ENCODE measurements around the gene CASZ1.

Gene CASZ1

DNA sequence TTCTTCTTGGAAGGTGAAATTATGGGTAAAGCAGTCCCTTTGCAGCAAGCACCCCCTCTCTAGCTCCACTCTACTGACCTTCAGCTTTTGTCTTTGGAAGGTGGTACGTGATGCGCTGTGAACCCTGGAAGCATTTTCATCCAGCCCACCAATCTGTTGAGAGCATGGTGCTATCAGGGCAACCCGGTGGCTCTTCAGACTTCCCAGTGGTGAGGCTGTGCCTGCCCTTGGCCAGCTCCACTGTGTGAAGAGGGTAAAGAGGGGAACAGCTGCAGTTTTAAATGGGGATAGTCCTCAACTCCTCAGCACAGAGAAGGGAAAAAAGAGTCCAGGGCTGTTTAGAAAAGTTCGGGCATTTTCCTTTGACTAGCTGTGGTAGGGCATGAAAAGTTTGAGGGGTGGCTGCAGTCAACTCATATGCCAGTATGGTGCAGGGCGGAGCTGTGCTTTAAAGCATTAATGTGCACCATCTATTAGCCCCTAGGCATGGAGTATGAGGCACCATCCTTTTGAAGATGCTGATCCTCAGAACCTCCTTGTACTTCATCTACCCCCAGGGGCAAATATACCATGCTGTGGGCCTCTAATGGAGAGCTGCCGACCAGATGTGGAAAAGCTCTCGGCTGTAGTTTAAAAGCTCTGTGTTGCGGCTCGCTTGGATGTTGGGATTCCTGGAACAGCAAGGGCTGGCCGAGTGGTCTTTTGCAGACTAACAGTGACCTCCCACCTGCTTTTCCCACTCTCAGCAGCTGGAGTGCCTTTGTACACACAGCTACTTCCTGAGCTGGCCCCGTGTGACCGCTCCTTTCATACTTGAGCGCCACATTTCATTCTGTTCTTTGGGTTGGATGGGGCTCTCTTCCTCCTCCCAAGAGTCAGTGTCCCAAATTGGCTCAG, 198.7 kb downstream of the CASZ1 start:
- DNase-seq (ENCODE audit: low spot score), result no peak

DNA sequence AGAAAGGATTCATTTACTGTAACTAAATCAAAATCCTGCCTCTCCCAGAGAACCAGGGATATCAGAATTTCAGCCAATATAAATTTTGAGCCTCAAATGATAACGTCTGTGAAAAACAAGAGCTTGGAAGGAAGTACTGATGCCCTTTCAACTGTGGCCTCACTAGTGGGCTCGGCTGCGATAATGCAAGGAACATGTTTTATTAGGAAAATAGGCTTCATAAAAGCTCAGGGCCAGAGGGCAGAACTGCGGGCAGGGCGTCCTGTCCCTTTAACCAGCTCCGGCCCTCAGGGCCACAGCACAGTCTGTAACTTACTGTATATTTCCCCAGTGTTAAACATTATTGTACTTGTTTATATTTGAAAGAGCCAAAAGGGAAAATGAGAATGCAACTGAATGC, 199.7 kb downstream of the CASZ1 start:
- DNase-seq (ENCODE audit: low spot score), result no peak

DNA sequence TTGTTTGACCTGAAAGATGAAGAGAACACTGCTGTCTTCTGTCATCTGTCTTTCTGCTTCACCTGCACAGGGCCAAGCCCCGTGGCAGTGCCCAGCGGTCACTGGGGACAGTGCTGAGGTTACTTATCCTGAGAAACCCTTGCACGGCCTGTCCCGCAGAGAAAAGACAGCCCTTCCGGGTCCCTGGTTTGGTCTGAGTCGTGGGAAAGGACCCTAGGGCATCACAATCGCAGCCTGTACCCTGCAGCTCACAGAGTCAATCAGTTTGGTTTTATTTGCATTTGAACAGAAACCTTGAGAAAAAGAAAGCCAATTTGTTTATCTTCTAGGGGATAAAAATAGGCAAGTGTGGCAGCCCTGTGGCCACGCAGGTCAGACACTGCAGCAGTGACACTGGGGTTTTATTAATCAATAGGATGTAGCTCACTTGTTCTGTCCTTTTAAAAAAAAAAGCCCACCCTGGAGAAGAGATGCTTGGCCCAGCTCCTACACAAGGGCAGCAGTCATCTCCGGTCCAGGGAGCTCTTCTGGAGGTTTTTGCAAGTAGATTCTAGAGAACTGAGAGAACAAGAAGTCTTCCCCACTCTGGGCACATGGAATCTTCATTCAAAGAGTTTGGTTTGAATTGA, 201.7 kb downstream of the CASZ1 start:
- no peak for DNase-seq (ENCODE audit: low spot score)

DNA sequence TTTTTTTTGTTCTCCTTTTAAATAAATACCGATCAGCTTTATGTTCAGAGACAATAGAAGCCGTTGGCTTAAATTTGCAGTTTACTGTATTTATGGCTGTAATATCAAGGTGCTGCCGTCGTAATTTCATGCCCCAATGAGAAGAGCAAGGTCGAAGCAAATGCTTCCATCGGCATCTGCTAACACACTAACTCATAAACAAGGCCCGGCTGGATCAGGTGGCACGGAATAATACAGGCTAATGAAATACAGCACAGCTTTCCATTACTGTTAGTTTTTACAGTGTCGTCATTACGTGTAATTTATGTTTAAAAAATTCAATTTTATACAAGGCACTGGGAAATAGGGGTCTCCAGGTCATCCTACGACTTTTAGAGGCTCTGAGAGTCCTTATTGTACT, 202.7 kb downstream of the CASZ1 start:
- DNase-seq (ENCODE audit: low spot score), result no peak

DNA sequence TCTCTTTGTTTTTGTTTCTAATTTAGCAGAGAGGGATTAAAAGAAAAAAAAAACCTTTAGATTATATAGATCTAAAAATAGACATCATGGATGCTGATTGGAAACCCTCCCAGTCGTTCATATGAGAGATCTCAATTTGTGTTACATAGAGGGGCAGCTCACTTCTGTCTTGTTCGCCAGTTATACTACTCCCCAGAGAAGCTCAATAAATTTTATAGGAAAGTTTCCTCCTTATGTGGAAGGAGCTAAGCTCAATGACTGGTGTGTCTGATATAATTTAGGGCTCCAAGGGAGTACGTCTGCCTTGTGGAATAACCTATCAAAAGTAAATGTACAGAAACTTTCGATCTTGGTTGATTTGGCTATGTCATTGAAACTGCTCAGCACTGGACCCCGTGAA, 204.1 kb downstream of the CASZ1 start:
- no peak for DNase-seq (ENCODE audit: low spot score)

DNA sequence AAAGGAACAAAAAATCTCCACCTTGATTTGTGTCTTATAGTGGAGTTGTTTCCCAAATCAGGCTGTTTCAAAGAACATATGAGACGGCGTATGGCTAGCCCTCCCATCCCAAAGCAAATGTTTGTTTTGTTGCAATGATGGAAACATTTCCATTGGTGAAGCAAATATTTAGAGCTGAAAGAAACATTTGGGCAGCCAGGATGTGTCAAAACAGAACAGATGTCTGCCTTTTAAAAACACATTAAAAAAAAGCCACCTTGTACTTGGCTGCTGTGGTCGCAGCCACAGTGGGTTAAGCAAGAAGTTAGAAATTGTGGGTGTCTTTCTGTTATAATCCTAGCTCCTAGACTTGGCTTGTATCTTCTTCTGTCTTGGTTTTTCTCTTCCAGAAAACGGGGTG, 205.4 kb downstream of the CASZ1 start:
- no peak for DNase-seq (ENCODE audit: low spot score)

DNA sequence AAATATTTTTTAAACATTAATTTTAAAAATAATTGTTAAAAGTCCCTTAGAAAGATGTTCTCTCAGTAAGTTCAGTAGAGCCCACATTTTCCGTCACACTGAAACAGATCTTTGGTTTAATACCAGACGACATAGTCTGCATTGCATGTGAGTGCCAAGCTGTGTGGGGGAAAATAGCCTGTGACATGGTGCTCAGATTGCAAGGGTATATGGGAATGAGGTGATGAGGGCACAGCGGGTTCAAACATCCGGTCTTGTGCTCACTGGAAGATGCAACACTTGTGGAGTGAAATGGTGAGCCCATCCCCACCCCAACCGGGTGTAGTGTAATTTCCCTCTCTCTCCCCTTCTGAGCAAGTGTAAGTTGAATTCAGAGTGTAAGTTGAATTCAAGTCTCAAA, 207.4 kb downstream of the CASZ1 start:
- DNase-seq (ENCODE audit: low spot score), result no peak

DNA sequence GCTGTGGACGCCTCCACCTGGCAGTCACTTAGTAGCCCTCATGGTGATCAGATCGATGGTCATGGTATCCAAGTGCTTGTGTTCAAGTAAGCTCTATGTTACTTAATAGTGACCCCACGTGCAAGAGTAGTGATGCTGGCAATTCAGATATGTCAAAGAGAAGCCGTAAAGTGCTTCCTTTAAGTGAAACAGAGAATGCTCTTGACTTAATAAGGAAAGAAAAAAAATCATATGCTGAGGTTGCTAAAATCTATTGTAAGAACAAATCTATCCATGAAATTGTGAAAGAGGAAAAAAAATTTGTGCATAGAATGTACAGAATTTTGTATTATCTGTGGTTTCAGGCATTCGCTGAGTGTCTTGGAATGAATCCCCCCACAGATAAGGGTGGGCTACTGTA, 207.8 kb downstream of the CASZ1 start:
- no peak for DNase-seq (ENCODE audit: low spot score)

Measured in activated CD4-positive, alpha-beta T cell treated with anti-CD3 and anti-CD28 coated beads, Interleukin-2, Interleukin-4, amounts not matched to agents 100 ng/mL and 50 ng/mL, durations not matched to agents 16 hours and 8 hours (primary cell).